HG02840 (cell line): ENCODE results near the gene MYO1G.

Source experiments
- ATAC-seq: cut with Tn5 transposase; IDR thresholded peaks from one replicate; pipeline ENCODE4 v1.9.1; 2021; ENCODE audit warnings: mild to moderate bottlenecking, moderate library complexity, moderate number of reproducible peaks; ENCODE audit not compliant: unreplicated experiment, low FRiP score

Gene MYO1G

DNA sequence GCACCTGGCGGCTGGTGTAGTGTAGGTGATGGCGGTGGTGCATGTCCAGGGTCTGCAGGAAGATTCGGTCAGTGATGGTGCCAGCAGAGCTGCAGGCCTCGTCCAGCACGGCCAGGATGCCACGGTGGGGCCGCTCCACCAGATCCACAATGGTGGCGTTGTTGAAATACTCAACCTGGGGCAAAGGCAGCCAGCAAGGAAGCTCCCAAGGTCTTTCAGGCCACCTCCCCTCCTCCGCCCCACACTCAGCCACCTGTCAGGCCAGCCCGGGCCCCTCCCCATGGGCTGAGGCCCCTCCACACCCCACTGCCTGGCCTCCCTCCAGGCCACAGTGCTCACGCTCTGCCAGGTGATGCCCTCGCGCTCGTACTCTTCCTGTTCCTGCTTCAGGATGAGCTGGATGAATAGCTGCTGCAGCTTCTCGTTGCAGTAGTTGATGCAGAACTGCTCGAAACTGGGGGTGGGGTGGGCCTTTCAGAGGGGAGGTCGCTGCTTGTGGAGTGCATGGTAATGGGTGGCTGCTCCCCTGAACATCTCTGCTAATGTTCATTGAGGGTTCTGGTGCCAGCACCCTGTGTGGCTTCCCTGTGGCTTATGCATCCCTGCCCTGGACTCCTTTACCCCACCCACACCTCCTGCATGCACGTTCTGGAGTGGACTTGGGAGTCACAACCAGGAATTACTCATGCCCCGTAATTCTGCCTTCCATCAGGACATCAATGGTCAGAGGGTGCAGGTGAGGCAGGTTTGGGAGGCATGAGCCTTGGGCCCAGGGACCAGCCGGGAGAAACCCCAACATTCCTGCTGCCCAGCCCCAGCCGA lies 8.9 kb downstream of the MYO1G start:
- ATAC-seq: no peak

DNA sequence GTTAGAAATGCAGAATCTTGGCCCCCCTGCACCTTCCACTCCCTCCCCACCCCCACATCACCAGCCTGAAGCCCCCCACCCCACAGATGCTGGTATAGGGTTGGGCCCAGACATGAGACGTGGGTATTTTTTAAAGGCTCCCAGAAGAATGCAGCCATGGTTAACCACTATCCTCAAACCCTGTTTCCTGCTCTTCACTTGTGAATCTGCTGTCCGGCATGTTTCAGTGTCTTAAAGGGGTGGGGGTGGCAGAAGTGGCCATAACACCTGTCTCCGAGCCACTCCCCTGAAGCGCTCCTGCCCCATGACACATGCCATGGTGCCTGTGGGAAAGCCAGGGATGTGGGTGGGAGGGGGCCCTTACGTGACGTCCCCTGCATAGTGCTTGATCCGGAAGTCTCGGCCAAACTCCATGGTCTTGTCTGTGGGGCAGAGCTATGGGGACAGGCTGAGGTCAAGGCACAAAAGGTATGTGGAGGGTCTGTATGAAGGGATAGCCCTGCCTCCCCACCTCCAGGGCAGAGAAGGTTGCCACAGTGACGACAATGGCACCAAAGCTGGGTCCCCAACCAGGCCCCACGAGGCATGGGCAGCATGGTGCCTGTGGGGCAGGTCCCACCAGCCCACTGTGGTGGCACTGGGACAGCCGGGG lies 9.6 kb downstream of the MYO1G start:
- no peak for ATAC-seq

DNA sequence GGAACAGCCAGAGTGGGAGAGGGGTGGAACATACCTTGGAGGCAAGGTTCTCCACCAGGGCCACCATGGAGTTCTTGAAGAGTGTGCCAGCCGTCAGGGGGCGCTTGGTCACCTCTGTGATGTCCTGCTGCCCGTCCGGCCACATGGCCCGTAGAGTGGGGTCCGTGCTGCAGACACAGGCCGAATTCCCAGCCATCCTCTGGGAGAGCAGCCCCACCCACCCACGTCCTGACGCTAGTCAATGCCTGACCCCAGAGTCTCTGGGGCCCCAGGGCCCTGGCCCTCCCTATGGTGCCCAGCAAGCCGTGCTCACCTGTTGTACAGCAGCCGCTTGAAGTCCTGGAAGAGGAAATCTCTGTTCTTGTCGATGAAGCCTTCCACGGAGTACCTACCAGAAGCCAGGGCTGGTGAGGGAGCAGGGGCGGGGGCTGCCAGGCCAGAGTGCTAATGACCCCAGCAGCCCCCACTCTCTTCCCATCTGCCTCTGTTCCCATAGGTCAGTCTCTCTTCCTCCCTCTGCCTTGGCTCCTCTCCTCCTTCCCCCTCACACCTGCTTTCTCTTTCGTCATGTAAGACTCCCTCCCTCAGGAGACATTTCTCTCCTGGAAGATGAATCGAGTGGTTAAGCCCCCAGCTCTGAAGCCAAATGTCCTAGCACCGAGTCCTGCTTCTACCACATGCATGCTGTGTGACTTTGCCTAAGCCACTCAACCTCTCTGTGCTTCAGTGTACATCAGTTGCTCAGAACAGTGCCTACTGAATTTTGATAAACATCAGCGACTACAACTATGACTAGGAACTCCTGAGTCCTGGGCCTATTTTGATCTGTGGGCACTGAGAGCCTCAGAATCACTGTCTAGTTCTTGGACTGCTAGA lies 11.0 kb downstream of the MYO1G start:
- ATAC-seq: no peak

DNA sequence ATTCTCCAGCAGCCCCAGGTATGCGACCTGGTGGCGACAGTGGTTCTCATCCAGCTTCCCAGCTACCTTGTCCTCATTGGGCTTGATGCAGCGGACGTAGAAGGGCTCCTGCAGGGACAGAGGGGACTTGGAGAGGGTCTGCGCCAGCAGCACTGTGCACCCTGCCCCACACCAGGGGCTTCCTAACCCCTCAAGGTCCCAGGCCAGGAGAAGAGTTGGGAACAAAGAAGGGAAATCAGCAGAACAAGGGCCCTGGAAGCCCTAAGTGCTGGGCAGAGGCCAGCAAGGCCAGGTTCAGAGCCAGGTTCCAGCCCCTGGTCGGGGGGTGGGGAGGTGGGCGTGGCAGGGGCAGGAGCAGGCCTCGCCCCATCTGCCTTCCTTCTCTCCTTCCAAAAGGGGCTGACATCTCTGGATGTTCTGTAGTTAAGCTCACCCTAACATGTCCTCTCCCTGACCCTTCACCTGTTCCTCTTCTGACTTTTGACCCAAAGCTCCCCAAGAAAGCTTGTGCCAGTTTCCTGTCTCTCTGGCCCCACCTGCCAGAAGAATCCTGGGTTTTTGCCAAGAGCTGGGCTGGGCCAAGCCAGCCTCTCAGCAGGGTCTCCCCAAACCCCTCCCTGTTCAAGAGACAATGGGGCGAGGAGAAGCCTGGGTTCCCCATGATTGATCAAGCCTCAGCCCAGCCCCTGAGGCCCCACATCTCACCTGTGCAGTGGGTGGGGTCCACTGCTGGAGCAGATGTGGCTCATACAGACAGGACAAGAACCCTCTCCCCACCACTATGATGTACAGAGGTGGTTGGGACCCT lies 11.9 kb downstream of the MYO1G start:
- ATAC-seq: no peak

DNA sequence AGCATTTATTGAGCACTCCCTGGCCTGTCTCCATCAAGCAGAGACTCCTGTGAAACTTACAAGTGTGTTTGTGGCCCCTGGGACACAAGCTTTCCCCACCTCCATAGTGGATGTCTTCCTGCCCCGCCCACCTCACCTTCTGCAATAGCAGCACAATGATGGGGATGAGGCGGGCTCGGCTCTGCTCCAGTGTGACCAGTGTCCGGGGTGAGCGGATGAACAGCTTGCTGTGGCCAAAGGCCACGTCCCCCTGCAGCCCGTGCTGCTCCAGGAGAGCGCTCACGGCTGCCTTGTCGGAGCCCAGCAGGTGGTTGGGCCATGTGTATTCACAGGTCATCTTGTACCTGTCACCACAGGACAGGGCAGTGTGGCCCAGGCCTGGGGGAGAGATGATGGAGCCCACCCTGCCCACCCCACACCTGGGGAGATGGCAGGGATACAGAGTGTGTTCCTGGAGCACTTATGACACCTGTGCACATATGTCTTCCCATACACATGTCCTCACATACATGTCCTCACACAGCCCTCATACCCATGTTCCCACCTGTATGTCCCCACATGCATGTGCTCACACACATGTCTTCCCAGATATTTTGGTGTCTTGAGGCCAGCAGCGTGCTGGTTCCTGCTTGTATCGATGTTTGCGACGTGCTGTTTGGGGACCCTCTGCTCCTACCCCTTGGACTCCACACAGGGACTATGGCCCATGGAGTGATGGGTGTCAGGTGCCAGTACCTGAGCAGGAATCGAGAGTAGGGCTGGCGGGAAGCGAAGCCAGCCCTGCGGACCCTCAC lies 12.7 kb downstream of the MYO1G start:
- ATAC-seq: no peak

DNA sequence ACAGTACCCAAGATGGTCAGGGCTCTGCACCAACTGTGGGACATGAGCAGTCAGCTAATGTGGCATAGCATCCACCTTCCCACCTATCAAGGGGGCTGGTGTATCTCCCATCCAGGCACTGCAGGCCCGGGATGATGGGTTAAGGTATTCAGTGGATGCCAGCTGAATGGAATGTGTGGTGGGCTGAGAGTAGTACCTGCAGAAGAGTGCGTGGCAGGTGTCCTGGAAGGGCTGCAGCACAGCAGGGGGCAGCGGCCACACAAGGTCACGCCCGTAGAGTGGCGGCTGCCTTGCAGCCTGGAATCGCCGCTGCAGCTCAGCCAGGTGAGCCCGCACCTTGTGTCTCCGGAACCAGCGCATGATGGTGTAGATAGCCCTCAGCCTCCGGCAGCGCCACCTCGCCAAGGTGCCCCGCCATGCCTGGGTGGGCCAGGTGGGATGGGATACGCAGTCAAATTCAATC lies 13.3 kb downstream of the MYO1G start:
- ATAC-seq: no peak

DNA sequence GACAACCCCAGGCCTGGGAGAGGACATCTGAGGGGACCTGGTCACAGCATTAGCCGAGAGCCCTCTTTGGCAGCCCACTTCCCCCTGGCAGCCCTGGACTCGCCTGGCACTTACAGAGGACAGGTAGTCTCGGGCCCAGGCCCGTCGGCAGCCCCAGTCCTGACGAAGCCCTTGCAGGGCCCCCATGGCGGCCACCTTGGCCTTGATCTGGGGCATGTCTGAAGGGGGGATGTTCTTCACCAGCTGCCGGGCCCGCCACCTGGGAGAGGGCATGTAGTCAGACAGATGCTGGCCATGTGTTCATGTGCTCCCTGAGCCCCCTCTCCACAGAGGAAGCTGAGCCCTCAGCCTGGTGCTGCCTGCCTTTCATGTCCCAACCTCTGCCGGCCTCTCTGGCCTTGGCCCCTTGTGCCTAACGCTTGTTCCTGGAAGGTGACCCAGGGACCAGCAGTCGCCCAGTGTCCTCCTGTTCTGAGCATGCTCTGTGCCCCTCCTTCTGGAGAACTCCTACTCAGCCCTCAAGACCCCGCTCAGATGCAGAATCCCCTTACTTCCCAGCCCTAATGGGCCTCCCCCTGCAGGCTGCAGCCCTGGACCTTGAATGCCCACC lies 13.9 kb downstream of the MYO1G start:
- no peak for ATAC-seq

DNA sequence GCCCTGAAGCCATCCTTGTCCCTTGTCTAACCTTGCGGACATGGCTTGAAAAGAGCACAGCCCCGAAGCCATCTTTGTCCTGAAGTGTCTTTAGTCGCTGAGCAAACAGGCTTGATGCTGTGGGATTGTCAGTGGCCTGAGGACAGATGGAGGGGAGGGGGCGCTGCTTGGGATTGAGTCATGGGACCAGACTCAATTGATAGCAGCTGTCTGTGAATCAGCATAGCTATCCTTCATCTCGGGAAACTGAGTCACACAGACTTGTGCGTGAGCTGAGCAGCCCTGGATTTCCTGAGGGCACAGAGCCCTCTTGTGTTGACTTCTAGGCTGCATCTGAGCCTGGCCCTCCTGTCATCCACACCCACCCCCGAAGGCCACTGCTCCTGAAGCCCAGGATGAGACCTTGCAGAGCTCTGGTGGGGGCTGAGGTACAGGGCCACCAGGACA lies 14.4 kb downstream of the MYO1G start:
- no peak for ATAC-seq

DNA sequence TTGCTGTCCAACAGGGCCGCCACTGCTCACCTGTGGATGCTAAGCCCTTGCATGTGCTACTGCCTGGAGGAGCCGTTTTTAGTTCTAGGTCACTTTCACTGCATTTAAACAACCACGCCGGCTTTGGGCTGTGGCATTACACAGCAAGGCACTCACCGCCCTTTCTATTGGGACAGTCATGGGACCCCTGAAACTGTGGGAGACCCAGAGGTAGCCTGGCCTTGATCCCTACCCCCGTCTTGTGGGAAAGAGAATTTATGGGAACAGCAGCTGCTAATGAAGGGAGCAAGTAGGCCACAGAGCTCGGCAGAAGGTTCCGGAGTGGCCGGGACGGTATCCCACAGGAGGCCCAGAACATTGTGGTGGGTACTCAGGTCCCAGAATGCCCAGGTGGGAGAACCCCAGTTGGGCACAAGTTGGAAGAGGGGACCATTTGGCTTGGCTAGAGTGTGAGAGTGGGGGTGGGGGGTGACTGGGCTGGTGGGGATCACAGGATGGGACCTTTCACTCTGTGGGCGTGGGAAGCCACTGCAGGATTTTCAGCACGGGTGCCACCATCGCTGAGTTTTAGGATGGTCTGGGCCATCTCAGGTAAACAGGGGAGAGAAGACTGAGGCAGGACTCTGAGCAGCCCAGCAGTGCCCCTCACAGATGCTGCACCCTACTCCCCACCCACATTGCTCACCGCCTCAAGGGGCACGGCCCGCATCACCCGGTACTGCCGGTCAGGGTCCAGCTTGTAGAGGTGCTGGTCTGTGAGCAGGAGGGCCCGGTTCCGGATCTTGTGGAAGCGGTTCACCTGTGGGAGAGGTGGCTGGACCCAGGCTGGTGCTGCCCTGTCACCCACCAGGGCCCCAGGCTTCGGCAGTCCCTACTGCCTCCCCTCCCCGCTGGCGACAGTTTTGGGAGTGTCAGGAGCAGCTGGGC lies 15.2 kb downstream of the MYO1G start:
- ATAC-seq: no peak

DNA sequence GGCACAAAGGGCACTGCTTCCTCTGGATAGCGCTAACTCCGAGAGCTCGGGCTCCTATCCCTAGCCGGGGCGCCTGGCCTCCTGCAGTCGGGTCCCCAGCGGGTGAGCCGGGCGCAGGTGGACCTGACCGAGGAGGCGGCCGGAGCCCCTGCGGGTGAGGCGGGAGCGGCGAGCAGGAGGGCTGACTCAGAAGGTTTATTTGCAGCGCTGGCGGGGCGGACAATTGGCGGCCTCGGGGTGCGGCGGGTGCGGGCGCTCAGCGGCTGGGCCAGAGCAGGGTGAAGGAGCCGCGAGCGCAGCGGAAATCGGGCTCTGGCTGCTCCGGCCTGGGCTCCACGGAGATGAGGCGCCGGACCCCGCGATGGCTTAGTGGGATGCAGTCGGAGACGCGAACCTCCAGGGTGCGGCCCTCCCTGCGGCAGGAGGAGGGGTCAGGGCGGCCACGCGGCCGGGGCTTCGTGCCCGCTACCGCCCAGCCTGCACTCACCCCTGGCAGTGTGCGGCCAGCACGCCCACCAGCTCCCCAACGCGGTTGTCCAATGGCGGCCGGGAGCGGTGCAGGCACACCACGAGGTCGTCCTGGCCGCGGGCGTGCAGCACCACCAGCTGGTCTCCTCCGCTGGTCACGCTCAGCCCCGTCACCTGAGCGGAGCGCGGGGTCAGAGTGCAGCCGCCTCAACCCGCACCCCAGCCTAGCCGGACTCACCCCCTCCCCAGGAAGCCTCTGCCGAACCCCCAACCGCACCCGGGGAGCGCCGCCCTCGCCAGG lies 16.1 kb downstream of the MYO1G start:
- no peak for ATAC-seq

DNA sequence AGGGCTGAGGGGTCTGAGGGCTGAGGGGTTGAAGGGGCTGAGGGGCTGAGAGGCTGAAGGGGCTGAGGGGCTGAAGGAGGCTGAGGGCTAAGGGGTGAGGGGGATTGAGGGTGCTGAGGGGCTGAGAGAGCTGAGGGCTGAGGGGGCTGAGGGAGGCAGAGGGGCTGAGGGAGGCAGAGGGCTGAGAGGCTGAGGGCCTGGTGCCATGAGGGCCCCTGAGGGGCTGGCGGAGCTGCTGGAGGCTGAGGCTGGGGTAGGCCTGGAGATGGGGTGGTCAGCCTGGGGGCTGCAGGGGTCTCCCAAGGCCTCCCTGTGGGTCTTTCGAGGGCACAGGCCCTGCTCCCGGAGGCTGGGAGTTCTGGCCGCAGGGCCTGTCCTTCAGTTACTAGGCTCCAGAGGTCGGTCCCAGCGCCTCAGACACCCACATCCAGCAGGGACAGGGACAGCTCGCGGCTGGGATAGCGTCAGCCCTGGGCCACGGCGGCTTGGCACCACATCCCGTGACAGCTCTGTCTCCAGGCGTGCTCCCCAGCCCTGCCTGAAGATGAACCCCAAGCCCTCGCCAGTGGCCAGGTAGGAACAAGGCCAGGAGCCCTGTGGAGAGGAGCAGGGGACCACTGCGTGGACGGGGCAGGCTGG lies 16.9 kb downstream of the MYO1G start:
- ATAC-seq: no peak

DNA sequence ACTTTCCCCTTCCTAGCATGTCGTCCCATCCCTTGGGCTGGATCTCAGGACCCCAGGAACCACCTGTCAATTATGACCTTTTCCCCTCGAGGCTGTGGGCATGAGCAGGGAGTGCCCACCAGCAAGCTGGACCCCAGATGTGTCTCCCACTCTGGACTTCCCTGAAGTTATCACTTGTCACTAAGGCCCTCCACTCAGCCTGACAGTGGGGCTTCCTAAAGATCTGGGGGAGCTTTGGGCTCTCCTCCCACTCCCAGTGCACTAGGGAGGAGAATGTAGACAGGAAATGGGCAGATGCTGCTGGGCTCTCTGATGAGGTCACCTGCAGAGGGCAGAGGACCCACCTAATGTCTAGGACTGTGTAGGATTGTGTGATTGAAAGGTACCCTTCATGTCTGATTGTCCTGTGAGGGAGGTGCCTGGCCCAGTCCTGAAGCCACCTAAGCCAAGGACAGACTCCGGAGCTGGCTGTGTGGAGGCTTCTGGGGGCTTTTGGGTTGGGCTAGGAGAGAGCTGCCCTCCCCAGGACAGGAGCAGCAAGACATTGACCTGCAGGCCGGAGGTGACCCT lies 18.7 kb downstream of the MYO1G start:
- no peak for ATAC-seq

DNA sequence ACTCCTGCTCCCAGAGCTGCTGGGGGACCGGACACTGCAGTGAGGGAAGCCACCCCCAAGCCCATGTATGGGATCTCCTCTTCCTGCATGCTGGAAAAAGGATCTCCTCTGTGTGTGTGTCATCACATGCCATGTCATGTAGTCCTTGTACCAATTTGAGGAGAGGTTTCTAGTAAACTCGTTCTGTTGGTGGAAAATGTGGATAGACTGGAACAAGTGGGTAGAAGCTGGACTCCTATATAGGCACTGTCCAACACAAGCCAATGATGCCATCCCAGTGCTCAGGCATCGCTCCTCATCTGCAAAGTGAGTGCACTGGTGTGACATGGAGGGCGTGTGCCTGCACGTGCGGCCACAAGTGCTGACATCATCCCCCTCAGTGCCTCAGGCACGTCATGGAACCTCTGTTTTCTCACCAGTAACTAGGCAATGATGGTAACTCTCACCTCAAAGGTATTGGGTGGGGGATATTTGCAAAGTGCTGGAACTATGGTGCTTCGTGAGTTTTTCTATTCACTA lies 19.3 kb downstream of the MYO1G start:
- no peak for ATAC-seq

DNA sequence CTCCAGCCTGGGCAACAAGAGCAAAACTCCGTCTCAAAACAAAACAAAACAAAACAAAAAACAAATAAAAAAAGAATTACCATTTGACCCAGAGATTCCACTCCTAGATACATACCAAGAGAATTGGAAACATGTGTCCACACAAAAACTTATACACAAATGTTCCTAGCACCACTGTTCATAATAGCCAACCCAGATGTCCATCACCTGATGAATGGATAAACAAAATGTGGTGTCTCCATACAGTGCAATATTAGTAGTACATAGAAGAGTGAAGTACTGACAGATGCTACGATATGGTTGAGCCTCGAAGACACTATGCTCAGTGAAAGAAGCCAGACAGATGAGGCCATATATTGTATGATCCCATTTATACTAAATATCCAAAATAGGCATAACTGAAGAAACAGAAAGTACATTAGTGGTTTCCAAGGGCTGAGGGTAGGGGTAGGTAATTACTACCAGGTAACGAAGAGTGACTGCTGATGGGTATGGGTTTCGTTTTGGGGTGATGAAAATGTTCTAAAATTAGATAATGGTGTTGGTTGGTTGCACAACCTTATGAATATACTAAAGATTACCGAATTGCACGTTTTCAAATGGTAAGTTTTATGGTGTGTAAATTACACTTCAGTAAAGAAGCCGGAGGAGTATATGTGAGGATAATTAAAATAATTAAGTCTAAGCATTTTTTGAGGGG lies 20.0 kb downstream of the MYO1G start:
- ATAC-seq: no peak

DNA sequence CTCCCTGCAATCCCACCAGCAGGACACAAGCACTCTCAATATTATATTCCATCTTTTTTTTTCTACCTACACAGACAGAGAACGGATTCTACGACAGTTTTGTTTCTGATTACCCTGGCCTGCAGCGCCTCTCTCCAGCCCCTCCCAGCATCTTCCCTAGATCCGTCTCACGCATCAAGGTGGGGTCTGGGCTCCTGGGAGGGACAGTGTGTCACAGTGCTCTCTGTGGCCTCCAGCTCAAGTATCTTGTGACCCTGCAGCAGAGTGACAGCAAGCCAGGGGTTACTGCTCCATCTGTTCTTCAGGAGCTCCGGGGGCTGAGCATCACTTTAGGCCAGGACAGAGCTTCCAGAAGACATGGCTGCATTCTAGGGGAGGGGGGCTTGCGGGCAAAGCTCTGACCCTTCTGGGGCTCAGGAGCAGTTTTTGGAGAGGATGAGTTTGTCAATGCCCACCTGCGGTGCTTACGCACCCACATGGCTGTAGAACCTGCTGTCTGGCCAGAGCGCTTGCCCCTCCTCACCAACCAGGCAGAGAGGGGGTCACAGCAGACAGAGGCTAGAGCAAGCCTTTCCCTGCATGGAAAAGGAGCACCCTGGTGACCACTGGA lies 22.6 kb downstream of the MYO1G start:
- ATAC-seq: no peak
